ENCODE results near the gene KCMF1. TPM values are rescaled to one million over a fixed set of nuclear protein-coding genes. Genes with fewer than 3 reads are reported as not detected.

KCMF1 gene
- total and polyA plus RNA-seq, 2 of the 13 experiments (the other 11 are each of a cell fraction or from before 2014, with no cell fraction given): 62.1 to 116 TPM

DNA sequence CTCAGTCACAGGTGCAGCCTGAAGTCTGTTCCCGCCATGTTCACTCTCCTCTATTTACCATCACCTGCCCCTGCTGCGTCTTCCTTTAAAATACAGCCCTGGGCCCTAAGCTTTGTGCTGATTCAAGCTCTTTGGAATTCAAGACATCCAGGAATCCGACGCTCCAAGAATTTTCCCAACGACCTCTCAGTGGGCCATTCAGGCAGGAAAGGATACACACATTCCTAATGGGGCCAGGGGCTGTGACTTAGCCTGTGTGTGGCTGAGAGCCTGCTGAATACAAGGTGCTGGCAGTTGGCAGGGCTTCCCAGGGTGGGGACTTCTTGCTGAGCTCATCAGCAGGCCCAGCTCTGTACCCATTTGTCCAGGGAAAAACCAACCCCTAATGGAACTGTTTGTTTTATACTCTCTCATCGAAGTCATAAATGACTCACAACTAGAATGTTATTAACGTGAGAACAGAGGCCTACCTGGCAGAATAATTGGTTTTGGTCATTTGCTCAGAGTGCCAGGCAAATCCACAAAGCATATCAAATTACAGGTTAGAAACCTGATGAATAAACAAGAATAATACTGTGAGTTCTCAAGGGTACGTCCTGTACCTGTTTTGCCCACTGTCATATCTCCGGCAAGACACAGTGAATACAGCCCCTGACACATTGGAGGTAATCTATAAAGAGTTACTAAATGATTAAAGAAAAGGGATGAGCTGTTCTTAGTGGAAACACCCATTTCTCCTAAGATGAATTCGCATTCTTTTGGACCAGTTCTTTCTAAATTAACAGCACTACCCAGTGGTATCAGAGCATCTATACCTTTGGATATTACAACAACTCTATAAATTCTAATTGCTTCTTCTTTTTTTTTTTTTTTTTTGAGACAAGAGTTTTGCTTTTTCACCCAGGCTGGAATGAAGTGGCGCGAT lies 12.6 kb upstream of the KCMF1 start:
- intact Hi-C loops (cut with micrococcal nuclease; ENCODE audit: unreplicated experiment) (loop anchor here (2.0 kb wide), 1 partner anchor 16 kb away; no protein-coding TSS in a partner anchor), in situ Hi-C loops (cut with HindIII; ENCODE audit: extremely low pct_ligation_motif_present, low pct_unique_long_range_greater_than_20kb) (no loop called here)
- Histone ChIP-seq H3K27ac (ENCODE audit: extremely low read length, insufficient read depth, low read length) (peak overlapping the region; percentile 5), H3K4me2 (ENCODE audit: low read depth, low read length) (peak overlapping the region; percentile 37), H4K20me1 (ENCODE audit: insufficient read depth, low read length) (no peaks in the 10 kb centered on the region), H3K36me3 (replicated peaks in 1 of 2; ENCODE audit: control insufficient read depth in 1 of 2, insufficient read depth in 2 of 2, low read length in 2 of 2) (no peaks in the 10 kb centered on the region), H3K27me3 (ENCODE audit: control insufficient read depth in 1 of 2, insufficient read depth in 2 of 2, low read length in 2 of 2) (no peaks in the 10 kb centered on the region), H3K9ac (ENCODE audit: insufficient read depth, low read depth, low read length) (peak overlapping the region; percentile 13; the same call in 1 of the 2 replicates), H3K4me3 (replicated peaks in 1 of 3; ENCODE audit: insufficient read depth in 1 of 3, low read depth in 2 of 3, low read length in 3 of 3) (0 out of 6 replicates have a peak overlapping the region, but pooled peaks of 1 of the 3 experiments have one; percentile 0), H3K79me2 (ENCODE audit: insufficient read depth, low read length) (no peaks in the 10 kb centered on the region), H3K4me1 (ENCODE audit: insufficient read depth, low read length) (peaks cover 79% of the 10 kb centered on the region), H3K9me3 (ENCODE audit: low read length) (no peaks in the 10 kb centered on the region), H2AFZ (ENCODE audit: low read length) (no peak overlapping the region)
- DNase-seq (ENCODE audit: low spot score) (peak; percentile 80), ATAC-seq (peak; percentile 60), FAIRE-seq (no peak)
- no TSS peak for BruUV-seq (replicated peaks)
- 45% methylated on average over 12 of the region's 12 CpGs for WGBS (ENCODE audit: low lambda C conversion rate)
- ChIA-PET CTCF (ENCODE audit: low intra/inter-chr PET ratio, low total read pairs) (no interaction called here), POLR2A (interaction anchor here (0.7 to 4.1 kb wide), 4 partner anchors 12 to 38 kb away, joined by 3 to 28 read pairs (median 14); partner anchors contain the start of gene KCMF1)
- TF ChIP-seq ZNF605 (CRISPR knock-in tag; IDR thresholded peaks at IDR 0.05) (no peak), PITX1 (CRISPR knock-in tag; IDR thresholded peaks at IDR 0.05) (no peak), KAT7 (CRISPR knock-in tag; IDR thresholded peaks at IDR 0.05; ENCODE audit: borderline replicate concordance) (no peak), TAF15 (IDR thresholded peaks at IDR 0.05; ENCODE audit: low read depth, low read length, poor library complexity, severe bottlenecking) (no peak), RCOR2 (CRISPR knock-in tag; IDR thresholded peaks at IDR 0.05) (0 out of 2 replicates have a peak, but pooled peaks have one; percentile 14), SALL1 (CRISPR knock-in tag; IDR thresholded peaks at IDR 0.05) (no peak), RELA (CRISPR knock-in tag; IDR thresholded peaks at IDR 0.05) (no peak), ZNF567 (CRISPR knock-in tag; IDR thresholded peaks at IDR 0.05; ENCODE audit: borderline replicate concordance) (no peak), RAD51 (IDR thresholded peaks at IDR 0.05; ENCODE audit: borderline replicate concordance) (no peak), ZNF841 (CRISPR knock-in tag; IDR thresholded peaks at IDR 0.05; ENCODE audit: borderline replicate concordance) (no peak), FOXA1 (IDR thresholded peaks at IDR 0.05) (no peak), FOXA1 (CRISPR knock-in tag; IDR thresholded peaks at IDR 0.05) (no peak), NCOR1 (IDR thresholded peaks at IDR 0.05; ENCODE audit: borderline replicate concordance, low read length) (no peak), ZFAT (CRISPR knock-in tag; conservative IDR thresholded peaks at IDR 0.05) (no peak), ZNF776 (CRISPR knock-in tag; IDR thresholded peaks at IDR 0.05) (no peak), ZNF614 (CRISPR knock-in tag; IDR thresholded peaks at IDR 0.05; ENCODE audit: borderline replicate concordance) (peak; percentile 23; the same call in 1 of the 2 replicates), KDM5A (IDR thresholded peaks at IDR 0.05; ENCODE audit: borderline replicate concordance, low read length) (no peak), ZMYM2 (CRISPR knock-in tag; IDR thresholded peaks at IDR 0.05) (no peak), NCOA5 (CRISPR knock-in tag; IDR thresholded peaks at IDR 0.05) (no peak), HNRNPK (IDR thresholded peaks at IDR 0.05; ENCODE audit: low read depth, low read length, poor library complexity, severe bottlenecking) (no peak), KLF11 (CRISPR knock-in tag; IDR thresholded peaks at IDR 0.05) (0 out of 2 replicates have a peak, but pooled peaks have one; percentile 33)
- TF ChIP-seq, protein P1, sequence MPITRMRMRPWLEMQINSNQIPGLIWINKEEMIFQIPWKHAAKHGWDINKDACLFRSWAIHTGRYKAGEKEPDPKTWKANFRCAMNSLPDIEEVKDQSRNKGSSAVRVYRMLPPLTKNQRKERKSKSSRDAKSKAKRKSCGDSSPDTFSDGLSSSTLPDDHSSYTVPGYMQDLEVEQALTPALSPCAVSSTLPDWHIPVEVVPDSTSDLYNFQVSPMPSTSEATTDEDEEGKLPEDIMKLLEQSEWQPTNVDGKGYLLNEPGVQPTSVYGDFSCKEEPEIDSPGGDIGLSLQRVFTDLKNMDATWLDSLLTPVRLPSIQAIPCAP (CRISPR knock-in tag; IDR thresholded peaks at IDR 0.05; ENCODE audit: low read depth): no peak
- TF ChIP-seq, protein P2, sequence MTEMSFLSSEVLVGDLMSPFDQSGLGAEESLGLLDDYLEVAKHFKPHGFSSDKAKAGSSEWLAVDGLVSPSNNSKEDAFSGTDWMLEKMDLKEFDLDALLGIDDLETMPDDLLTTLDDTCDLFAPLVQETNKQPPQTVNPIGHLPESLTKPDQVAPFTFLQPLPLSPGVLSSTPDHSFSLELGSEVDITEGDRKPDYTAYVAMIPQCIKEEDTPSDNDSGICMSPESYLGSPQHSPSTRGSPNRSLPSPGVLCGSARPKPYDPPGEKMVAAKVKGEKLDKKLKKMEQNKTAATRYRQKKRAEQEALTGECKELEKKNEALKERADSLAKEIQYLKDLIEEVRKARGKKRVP (CRISPR knock-in tag; IDR thresholded peaks at IDR 0.05): no peak
